Activated CD4-positive, alpha-beta T cell treated with anti-CD3 and anti-CD28 coated beads, Interleukin-10, Interleukin-2, amounts not matched to agents 100 ng/mL and 50 ng/mL, durations not matched to agents 16 hours and 8 hours (primary cell): ENCODE data around the gene DHX40.
A peak's percentile ranks its signal among the peaks of the same experiment; 100 is the strongest.
"Not testable (repeated sequence)": the region's sequence is repeated elsewhere in the genome, so short reads cannot be mapped to it uniquely, and the experiment has no call there.

Experiments used
- DNase-seq: peaks from one replicate; pipeline ENCODE4 v3.0.0-alpha.2; 2020

DHX40 gene

DNA sequence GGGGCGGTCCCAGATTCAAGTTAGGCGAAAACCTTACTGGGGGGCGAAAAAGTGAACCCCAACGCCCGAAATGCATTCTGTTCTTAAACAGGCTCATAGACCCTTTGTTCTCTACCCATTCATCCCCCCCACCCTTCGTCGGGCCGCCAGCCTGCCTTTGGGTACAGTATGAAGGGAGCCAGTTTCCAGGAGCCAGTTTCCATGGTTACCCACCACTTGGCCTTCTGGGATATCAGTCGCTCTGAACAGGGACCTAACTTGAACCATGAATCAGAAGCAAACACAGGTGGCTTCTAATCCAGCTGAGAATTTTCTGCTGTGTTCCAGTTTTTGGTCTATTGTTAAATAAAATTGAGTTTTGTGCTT is 532 bp downstream of the DHX40 start:
- DNase-seq = peak; percentile 78

- not testable (repeated sequence) for DNase-seq
Observed at GRCh38 chr17:59569151-59569550, 3.7 kb downstream of the DHX40 start.

DNA sequence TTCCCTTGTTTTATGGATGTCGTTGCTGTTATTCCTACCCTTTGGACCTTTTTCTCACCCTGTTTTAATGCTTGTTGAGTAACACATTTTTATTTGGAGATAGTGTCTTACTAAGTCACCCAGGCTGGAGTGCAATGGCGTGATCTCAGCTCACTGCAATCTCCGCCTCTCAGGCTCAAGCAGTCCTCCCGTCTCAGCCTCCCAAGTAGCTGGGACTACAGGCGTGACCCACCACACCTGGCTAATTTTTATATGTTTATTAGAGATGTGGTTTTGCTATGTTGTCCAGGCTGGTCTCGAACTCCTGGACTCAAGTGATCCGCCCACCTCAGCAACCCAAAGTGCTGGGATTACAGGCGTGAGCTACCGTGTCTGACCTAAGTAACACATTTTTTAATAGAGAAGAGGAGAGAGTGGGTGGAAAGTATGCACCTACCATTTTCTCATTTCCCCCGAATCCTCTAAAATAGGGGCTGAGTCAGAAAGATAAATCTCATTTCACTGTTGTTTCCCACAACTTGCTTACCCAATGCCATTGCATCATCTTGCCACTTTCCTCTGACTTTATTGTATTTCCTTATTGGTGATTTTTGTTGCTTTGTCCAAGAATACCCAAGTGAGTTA is 7.0 kb downstream of the DHX40 start:
- DNase-seq = peak; percentile 78

- not testable (repeated sequence) for DNase-seq
Observed at GRCh38 chr17:59584168-59584567, 18.8 kb downstream of the DHX40 start.

GRCh38 chr17:59600169-59600568 is 34.8 kb downstream of the DHX40 start:
- no peak for DNase-seq

GRCh38 chr17:59601130-59601529 is 35.7 kb downstream of the DHX40 start:
- peak; percentile 87 for DNase-seq

GRCh38 chr17:59607061-59607460 is 41.7 kb downstream of the DHX40 start:
- DNase-seq = no peak

DNA sequence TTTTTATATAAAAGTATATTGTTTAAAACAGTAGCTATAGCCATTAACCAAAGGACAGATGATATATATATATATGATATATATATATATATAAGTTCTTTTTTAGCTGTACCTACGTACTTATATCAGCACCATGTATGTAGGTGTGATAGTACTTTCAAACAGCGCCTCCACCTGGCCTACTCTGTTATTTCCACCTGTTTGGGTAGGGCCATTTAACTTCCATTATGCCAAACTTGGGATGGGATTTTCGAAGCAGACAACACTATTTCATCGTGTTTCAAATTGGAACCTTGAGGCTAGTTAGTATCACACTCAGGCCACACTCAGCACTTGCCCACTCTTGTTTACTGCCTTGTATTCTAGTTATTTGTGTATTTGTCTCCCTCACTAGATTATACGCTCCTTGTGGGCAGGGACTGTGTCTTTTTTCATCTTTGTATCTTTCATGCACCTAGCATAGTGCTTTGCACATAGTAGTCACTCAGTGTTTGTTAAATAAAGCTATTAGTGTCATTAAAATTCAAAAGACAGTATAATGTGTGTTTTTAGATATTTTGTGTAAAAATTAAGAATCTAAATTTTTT is 42.5 kb downstream of the DHX40 start:
- peak; percentile 39 for DNase-seq

DNA sequence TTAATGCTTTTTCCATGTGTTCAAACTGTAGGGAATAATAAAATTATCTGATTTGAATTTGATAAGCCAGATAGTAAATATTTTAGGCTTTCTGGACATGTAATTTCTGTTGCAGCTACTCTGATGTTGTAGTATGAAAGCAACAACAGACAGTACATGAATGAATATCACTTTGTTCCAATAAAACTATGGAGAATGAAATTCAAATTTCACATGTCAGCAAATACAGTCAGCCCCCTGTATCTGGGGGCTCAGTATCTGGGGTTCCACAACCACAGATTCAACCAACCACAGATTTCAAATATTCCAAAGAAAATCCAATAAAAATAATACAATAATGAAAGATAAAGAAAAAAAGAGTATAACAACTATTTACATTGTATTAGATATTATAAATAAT is 46.1 kb downstream of the DHX40 start:
- no peak for DNase-seq

DNA sequence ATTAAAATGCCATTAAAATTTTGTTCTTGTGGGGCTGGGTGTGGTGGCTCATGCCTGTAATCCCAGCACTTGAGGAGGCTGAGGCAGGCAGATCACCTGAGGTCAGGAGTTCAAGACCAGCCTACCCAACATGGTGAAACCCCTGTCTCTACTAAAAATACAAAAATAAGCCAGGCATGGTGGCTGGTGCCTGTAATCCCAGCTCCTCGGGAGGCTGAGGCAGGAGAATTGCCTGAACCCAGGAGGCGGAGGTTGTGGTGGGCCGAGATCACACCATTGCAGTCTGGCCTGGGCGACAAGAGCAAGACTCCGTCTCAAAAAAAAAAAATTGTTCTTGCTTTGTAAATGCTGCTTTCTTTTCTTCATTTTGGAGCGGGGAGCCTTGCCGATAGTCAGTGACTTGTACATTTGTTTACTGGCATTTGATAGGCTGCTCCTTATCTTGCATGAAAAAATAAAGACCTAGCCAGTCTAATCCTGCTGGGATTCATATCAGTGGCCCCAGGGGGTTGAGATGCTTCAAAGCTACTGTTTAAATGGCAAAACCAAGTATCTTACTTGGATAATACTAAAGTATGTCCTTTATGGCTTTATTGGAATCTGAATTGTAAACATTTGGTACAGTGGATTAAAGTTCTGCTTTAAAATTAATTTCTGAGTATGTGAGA is 51.0 kb downstream of the DHX40 start:
- no peak for DNase-seq

GRCh38 chr17:59617156-59617732 is 51.8 kb downstream of the DHX40 start:
- DNase-seq = peak; percentile 30

GRCh38 chr17:59619035-59619297 is 53.6 kb downstream of the DHX40 start:
- no peak for DNase-seq

GRCh38 chr17:59619298-59620063 is 54.1 kb downstream of the DHX40 start, which contains the start of gene CLTC:
CLTC (plus strand) TSS chr17:59619895; CDS start chr17:59620132, 237 bp downstream.
- DNase-seq = peak; percentile 94

- DNase-seq = no peak
Observed at GRCh38 chr17:59620064-59620359, 54.6 kb downstream of the DHX40 start.

- peak; percentile 77 for DNase-seq
Observed at GRCh38 chr17:59620518-59621259, 55.3 kb downstream of the DHX40 start.

DNA sequence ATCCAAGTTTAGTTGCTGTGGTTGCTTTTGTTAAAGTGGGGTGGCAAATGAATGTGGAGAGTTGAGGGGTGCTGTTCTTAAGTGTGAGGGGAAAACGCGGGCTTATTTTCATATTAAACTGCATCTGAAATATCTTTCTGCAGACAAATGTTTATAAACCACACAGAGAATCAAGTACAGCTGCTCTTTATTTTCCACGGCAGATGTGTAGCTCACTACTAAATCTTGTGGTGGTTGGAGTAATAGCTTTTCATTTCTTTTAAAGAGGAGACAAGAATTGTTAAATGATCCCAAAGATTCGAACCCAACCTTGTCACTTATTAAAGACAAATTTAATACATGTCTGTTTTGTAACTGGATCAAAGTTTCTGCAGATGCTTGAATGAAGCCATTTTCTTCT is 56.4 kb downstream of the DHX40 start:
- DNase-seq = no peak

DNA sequence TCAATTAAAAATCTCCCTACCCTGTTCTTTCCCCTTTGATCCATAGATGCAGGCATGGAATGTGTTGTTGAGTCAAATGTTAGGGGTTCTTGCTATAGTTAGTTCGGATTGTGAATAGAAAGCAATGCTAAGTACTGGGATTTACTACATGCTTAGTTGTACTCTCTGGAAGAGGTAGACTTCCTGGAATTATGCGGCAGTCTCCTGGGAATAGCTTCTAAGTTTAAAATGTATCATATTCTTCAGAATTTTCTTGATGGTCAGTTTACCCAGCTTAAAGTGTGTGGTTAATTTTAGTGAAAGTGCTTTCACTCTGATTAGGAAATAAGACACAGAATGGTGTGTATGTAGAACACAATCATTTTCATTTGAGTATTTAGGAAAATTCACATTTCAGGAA is 57.7 kb downstream of the DHX40 start:
- no peak for DNase-seq

- no peak for DNase-seq
Observed at GRCh38 chr17:59626756-59627155, 61.3 kb downstream of the DHX40 start.

DNA sequence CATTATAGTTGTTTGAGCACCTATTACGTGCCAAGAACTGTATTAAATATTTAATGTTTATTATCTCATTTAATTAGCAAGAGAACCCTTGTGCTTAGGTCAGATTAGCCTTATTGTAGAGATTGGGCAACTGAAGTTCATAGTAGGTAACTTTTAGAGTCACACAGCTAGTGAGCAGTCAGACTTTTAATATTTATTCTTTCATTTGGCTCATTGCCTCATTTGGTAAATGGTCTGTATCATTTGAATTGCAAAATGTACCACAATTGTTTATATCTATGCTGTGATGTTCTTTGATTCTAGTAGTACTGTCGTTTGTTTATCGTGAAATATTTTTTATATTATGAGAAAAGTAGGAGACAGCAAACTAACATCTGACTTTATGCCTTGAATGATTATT is 61.9 kb downstream of the DHX40 start:
- DNase-seq = no peak

GRCh38 chr17:59627770-59628171 is 62.4 kb downstream of the DHX40 start:
- DNase-seq = peak; percentile 52

DNA sequence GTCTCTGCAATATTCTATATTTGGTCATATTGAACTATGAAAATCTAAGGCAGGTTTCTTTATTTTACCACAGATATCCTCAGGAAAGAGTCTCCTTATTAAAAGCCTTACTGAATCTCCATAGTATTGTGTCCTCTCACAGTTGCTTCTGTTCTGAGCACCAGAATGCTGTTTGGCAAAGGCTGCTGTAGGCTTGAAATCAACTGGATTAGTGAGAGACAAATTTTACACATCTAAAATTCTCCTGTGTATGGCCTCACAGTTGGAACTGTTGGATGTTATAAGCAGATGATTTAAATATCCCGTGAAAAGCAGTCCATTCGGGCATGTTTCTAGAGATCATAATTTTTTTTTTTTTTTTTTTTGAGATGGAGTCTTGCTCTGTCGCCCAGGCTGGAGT is 63.8 kb downstream of the DHX40 start:
- no peak for DNase-seq

- DNase-seq = no peak
Observed at GRCh38 chr17:59631276-59631675, 65.9 kb downstream of the DHX40 start.

GRCh38 chr17:59632398-59632797 is 67.0 kb downstream of the DHX40 start:
- no peak for DNase-seq
